NT2/D1 (cell line): Measurements from ENCODE around the gene CRYGC.

Source experiments
- SUZ12 ChIP-seq: IDR thresholded peaks from 2 replicates; pipeline ENCODE4 v1.6.1; 2011; ENCODE audit not compliant: insufficient read length, insufficient read depth; ENCODE audit errors: extremely low read depth
- YY1 ChIP-seq: IDR thresholded peaks from 2 replicates; pipeline ENCODE4 v1.6.1; 2011; ENCODE audit not compliant: insufficient read length, insufficient read depth
- ZNF274 ChIP-seq: IDR thresholded peaks from 2 replicates; pipeline ENCODE4 v1.6.1; 2011; ENCODE audit warnings: mild to moderate bottlenecking, low read depth, low read length

DNA sequence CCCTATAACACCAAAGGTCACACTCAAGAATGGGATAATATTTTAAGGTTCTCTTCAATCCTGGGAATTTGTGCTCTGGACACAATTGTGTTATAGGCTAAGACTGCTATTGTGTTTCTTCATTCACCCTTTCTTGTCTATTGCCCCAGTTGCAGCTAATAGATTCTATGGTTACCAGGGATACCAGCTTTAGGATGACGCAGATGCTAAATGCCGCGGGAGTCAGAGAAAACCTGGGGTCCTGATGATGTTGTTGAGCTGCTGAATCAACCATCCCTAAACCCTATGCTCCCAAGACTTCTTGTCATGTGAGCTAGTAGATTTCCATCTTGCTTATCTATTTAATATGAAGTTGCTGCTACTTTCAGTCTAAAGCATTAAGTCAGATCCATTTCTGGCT lies 10.7 kb downstream of the CRYGC start:
- no peak for TF ChIP-seq SUZ12
- no peak for TF ChIP-seq ZNF274
- TF ChIP-seq YY1 = no peak
